ENCODE results near the gene DNAJA4. TPM values are rescaled to one million over a fixed set of nuclear protein-coding genes. Genes with fewer than 3 reads are reported as not detected.

Gene DNAJA4
- polyA plus RNA-seq, 1 donor from 2014 or later: 0.66 TPM

GRCh38 chr15:78239811-78240210, 24.6 kb upstream of the DNAJA4 start:
- H3K4me2 ChIP-seq (ENCODE audit: low read length): no peak overlapping the region
- H3K27ac ChIP-seq (ENCODE audit: low read length): no peak overlapping the region

GRCh38 chr15:78241017-78241416, 23.3 kb upstream of the DNAJA4 start:
- H2AFZ ChIP-seq (ENCODE audit: low read depth, low read length): no peak overlapping the region

More at GRCh38 chr15:78239811-78240210, 24.6 kb upstream of the DNAJA4 start:
- no peak for TF ChIP-seq EZH2 (IDR thresholded peaks at IDR 0.05; ENCODE audit: borderline replicate concordance, insufficient read depth, low read length, poor library complexity, severe bottlenecking)
- TF ChIP-seq POLR2AphosphoS5 (IDR thresholded peaks at IDR 0.05): no peak
- TF ChIP-seq TAF1 (IDR thresholded peaks at IDR 0.05; ENCODE audit: low read depth): no peak
- TF ChIP-seq RAD21 (conservative IDR thresholded peaks at IDR 0.05): no peak
- Histone ChIP-seq H3K4me3 (ENCODE audit: low read length) (no peak overlapping the region), H3K79me2 (replicated peaks; ENCODE audit: insufficient read depth, low read length) (no peaks in the 10 kb centered on the region), H3K36me3 (ENCODE audit: insufficient read depth, low read length) (no peaks in the 10 kb centered on the region), H3F3A (ENCODE audit: insufficient read depth, low read length, poor library complexity, severe bottlenecking) (no peaks in the 10 kb centered on the region), H3K9me2 (ENCODE audit: insufficient read depth, low read length) (no peaks in the 10 kb centered on the region), H3K27me3 (ENCODE audit: insufficient read depth, low read depth, low read length) (no peaks in the 10 kb centered on the region), H2AFZ (ENCODE audit: low read depth, low read length) (no peak overlapping the region), H3K9me3 (ENCODE audit: low read length) (no peaks in the 10 kb centered on the region), H3K9ac (ENCODE audit: low read length) (no peak overlapping the region), H4K20me1 (ENCODE audit: insufficient read depth) (no peaks in the 10 kb centered on the region)

GRCh38 chr15:78242128-78242527, 22.2 kb upstream of the DNAJA4 start:
- no peak overlapping the region for H3K27ac ChIP-seq (ENCODE audit: low read length)
- H3K36me3 ChIP-seq (ENCODE audit: insufficient read depth, low read length): no peaks in the 10 kb centered on the region
- H2AFZ ChIP-seq (ENCODE audit: low read depth, low read length): no peak overlapping the region
- H3K4me3 ChIP-seq (ENCODE audit: low read length): no peak overlapping the region
- H3K79me2 ChIP-seq (replicated peaks; ENCODE audit: insufficient read depth, low read length): no peaks in the 10 kb centered on the region
- H3K4me2 ChIP-seq (ENCODE audit: low read length): no peak overlapping the region
- no peak overlapping the region for H3K9ac ChIP-seq (ENCODE audit: low read length)
- no peaks in the 10 kb centered on the region for H3K27me3 ChIP-seq (ENCODE audit: insufficient read depth, low read depth, low read length)
- H3F3A ChIP-seq (ENCODE audit: insufficient read depth, low read length, poor library complexity, severe bottlenecking): no peaks in the 10 kb centered on the region
- H4K20me1 ChIP-seq (ENCODE audit: insufficient read depth): no peaks in the 10 kb centered on the region
- H3K9me3 ChIP-seq (ENCODE audit: low read length): no peaks in the 10 kb centered on the region
- TF ChIP-seq CTCF (IDR thresholded peaks at IDR 0.05; ENCODE audit: poor library complexity, severe bottlenecking) (peak; percentile 25), EZH2 (IDR thresholded peaks at IDR 0.05; ENCODE audit: borderline replicate concordance, insufficient read depth, low read length, poor library complexity, severe bottlenecking) (no peak)
- no peaks in the 10 kb centered on the region for H3K9me2 ChIP-seq (ENCODE audit: insufficient read depth, low read length)

More at GRCh38 chr15:78241017-78241416, 23.3 kb upstream of the DNAJA4 start:
- Histone ChIP-seq H3K79me2 (replicated peaks; ENCODE audit: insufficient read depth, low read length) (no peaks in the 10 kb centered on the region), H3K9ac (ENCODE audit: low read length) (no peak overlapping the region), H3F3A (ENCODE audit: insufficient read depth, low read length, poor library complexity, severe bottlenecking) (no peaks in the 10 kb centered on the region), H3K9me3 (ENCODE audit: low read length) (no peaks in the 10 kb centered on the region), H3K27ac (ENCODE audit: low read length) (no peak overlapping the region), H3K27me3 (ENCODE audit: insufficient read depth, low read depth, low read length) (no peaks in the 10 kb centered on the region), H3K36me3 (ENCODE audit: insufficient read depth, low read length) (no peaks in the 10 kb centered on the region), H3K9me2 (ENCODE audit: insufficient read depth, low read length) (no peaks in the 10 kb centered on the region), H3K4me2 (ENCODE audit: low read length) (no peak overlapping the region), H4K20me1 (ENCODE audit: insufficient read depth) (no peaks in the 10 kb centered on the region), H3K4me3 (ENCODE audit: low read length) (no peak overlapping the region)
- TF ChIP-seq CTCF (IDR thresholded peaks at IDR 0.05; ENCODE audit: poor library complexity, severe bottlenecking) (peak; percentile 72), EZH2 (IDR thresholded peaks at IDR 0.05; ENCODE audit: borderline replicate concordance, insufficient read depth, low read length, poor library complexity, severe bottlenecking) (no peak), SMC3 (conservative IDR thresholded peaks at IDR 0.05; ENCODE audit: poor library complexity) (peak; percentile 78), RAD21 (conservative IDR thresholded peaks at IDR 0.05) (peak; percentile 77), MXI1 (conservative IDR thresholded peaks at IDR 0.05; ENCODE audit: poor library complexity, severe bottlenecking) (no peak)

All from neural cell (in vitro differentiated cells).